ENCODE data around the gene ATP10A. TPM values are rescaled to one million over a fixed set of nuclear protein-coding genes. Genes with fewer than 3 reads are reported as not detected.

Gene ATP10A
- polyA plus RNA-seq, 1 donor (not counting 4 experiments of a cell fraction or from before 2014, with no cell fraction given), result not detected

DNA sequence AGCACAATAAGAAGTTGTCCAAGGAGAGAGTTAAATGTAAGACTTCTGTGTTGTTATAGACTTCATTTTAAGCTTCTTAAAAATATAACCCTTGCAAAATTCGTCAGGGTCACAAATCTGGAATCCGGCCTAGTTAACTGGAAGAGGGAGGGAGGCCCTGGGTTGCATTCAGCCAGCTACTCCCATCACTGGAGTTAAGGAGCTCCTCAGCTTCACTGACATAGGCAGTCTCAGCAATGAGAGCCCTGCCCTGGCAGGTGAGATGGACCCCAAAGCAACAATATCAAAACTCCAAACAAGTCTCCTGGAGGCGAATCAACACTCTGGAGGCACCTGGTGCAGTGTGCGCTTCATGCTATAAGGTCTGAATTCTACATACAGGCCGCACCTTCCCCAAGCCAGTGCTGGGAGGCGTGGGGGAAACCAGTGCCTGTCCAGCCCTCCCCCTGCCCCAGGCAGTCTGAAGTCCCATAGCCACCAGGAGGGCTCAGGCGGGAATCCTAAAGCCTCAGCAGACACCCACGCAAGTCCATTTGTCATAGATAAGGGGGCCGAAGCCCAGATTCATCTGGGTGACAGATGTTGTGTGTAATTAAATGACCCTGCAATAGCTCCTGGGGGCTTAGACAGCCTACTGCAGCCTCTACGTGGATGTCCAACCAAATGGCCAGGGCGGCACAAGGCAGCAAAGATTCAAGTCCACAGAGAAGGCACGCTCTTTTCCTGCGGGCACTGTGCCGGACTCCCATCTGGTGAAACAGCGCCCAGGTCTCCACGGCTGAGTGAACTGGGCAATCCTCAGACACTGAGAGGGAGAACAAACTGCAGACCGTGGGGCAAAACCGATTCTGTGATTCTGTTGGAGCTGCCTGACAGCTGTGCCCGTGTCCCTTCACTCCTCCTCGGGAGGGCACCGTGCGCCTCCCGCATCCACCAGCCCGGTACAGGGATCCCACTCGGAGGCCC lies 64.9 kb downstream of the ATP10A start:
- peaks cover 20% of the 10 kb centered on the region for H3K9me3 ChIP-seq (ENCODE audit: control insufficient read depth, low read depth, low read length)
- H3K9ac ChIP-seq (ENCODE audit: control insufficient read depth, extremely low read depth, insufficient read depth, low read length), result no peak overlapping the region
- H3K4me3 ChIP-seq (ENCODE audit: control insufficient read depth in 2 of 3, extremely low read depth in 1 of 3, insufficient read depth in 2 of 3, low read depth in 1 of 3, low read length in 3 of 3), result no peak overlapping the region
- no peak overlapping the region for H3K27ac ChIP-seq (ENCODE audit: control insufficient read depth, insufficient read depth, low read length)
- no peaks in the 10 kb centered on the region for H4K20me1 ChIP-seq (ENCODE audit: control insufficient read depth, extremely low read depth, insufficient read depth, low read length)
- H3K4me2 ChIP-seq (ENCODE audit: control insufficient read depth, extremely low read depth, insufficient read depth, low read depth, low read length), result no peak overlapping the region
- FAIRE-seq (no peak), DNase-seq (ENCODE audit: low read depth, low spot score) (no peak)
- no peak for TF ChIP-seq EZH2 (IDR thresholded peaks at IDR 0.05; ENCODE audit: low read length)
- TF ChIP-seq, protein P1, sequence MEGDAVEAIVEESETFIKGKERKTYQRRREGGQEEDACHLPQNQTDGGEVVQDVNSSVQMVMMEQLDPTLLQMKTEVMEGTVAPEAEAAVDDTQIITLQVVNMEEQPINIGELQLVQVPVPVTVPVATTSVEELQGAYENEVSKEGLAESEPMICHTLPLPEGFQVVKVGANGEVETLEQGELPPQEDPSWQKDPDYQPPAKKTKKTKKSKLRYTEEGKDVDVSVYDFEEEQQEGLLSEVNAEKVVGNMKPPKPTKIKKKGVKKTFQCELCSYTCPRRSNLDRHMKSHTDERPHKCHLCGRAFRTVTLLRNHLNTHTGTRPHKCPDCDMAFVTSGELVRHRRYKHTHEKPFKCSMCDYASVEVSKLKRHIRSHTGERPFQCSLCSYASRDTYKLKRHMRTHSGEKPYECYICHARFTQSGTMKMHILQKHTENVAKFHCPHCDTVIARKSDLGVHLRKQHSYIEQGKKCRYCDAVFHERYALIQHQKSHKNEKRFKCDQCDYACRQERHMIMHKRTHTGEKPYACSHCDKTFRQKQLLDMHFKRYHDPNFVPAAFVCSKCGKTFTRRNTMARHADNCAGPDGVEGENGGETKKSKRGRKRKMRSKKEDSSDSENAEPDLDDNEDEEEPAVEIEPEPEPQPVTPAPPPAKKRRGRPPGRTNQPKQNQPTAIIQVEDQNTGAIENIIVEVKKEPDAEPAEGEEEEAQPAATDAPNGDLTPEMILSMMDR (optimal IDR thresholded peaks at IDR 0.05 in 1 of 3, IDR thresholded peaks at IDR 0.05 in 1 of 3, conservative IDR thresholded peaks at IDR 0.05 in 1 of 3; ENCODE audit: extremely low read depth in 1 of 3, insufficient read depth in 2 of 3, low read length in 3 of 3), result no peak
- no peak overlapping the region for H2AFZ ChIP-seq (ENCODE audit: control insufficient read depth, low read length)
- no peaks in the 10 kb centered on the region for H3K9me1 ChIP-seq (ENCODE audit: control insufficient read depth, extremely low read depth, insufficient read depth, low read length)
- no peaks in the 10 kb centered on the region for H3K4me1 ChIP-seq (ENCODE audit: control insufficient read depth, extremely low read depth, insufficient read depth, low read length)
- dilution Hi-C loops (cut with MboI; ENCODE audit: extremely low pct_ligation_motif_present, low sequenced_read_pairs), result no loop called here
- H3K27me3 ChIP-seq (ENCODE audit: control insufficient read depth, extremely low read depth, insufficient read depth, low read length), result no peaks in the 10 kb centered on the region
- H3K79me2 ChIP-seq (ENCODE audit: control insufficient read depth, insufficient read depth, low read length), result no peaks in the 10 kb centered on the region
- no peaks in the 10 kb centered on the region for H3K36me3 ChIP-seq (ENCODE audit: control insufficient read depth in 2 of 2, extremely low read depth in 1 of 2, insufficient read depth in 2 of 2, low read length in 2 of 2)

DNA sequence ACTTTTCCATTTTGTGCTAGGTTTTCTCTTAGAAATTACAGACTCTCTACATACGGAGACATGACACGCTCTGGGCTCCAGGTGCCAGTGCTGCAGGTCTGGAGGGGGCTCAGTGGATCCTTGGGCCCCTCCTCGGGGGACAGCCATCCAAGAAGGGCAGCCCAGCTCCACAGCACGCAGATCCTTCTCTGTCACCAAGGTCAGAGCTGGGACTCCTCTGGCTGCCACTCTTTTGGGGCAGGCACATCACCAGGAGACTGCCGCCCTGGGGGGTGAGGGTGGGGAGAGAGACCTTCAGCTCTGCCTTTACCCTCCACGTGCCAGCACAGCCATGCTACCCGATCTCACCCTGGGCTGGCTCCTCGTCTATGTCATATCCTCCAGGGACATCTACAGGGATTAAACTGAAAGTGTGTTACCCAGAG lies 65.6 kb downstream of the ATP10A start:
- Histone ChIP-seq H3K9ac (ENCODE audit: control insufficient read depth, extremely low read depth, insufficient read depth, low read length) (no peak overlapping the region), H3K4me2 (ENCODE audit: control insufficient read depth, extremely low read depth, insufficient read depth, low read depth, low read length) (no peak overlapping the region), H3K27ac (ENCODE audit: control insufficient read depth, insufficient read depth, low read length) (no peak overlapping the region), H4K20me1 (ENCODE audit: control insufficient read depth, extremely low read depth, insufficient read depth, low read length) (no peaks in the 10 kb centered on the region), H3K9me3 (ENCODE audit: control insufficient read depth, low read depth, low read length) (peaks cover 19% of the 10 kb centered on the region), H3K36me3 (ENCODE audit: control insufficient read depth in 2 of 2, extremely low read depth in 1 of 2, insufficient read depth in 2 of 2, low read length in 2 of 2) (no peaks in the 10 kb centered on the region), H3K79me2 (ENCODE audit: control insufficient read depth, insufficient read depth, low read length) (no peaks in the 10 kb centered on the region), H3K4me1 (ENCODE audit: control insufficient read depth, extremely low read depth, insufficient read depth, low read length) (no peaks in the 10 kb centered on the region), H3K4me3 (ENCODE audit: control insufficient read depth in 2 of 3, extremely low read depth in 1 of 3, insufficient read depth in 2 of 3, low read depth in 1 of 3, low read length in 3 of 3) (no peak overlapping the region), H3K9me1 (ENCODE audit: control insufficient read depth, extremely low read depth, insufficient read depth, low read length) (no peaks in the 10 kb centered on the region), H3K27me3 (ENCODE audit: control insufficient read depth, extremely low read depth, insufficient read depth, low read length) (no peaks in the 10 kb centered on the region), H2AFZ (ENCODE audit: control insufficient read depth, low read length) (no peak overlapping the region)
- no peak for DNase-seq (ENCODE audit: low read depth, low spot score)
- dilution Hi-C loops (cut with MboI; ENCODE audit: extremely low pct_ligation_motif_present, low sequenced_read_pairs), result no loop called here
- TF ChIP-seq, protein P1 (optimal IDR thresholded peaks at IDR 0.05 in 1 of 3, IDR thresholded peaks at IDR 0.05 in 1 of 3, conservative IDR thresholded peaks at IDR 0.05 in 1 of 3; ENCODE audit: extremely low read depth in 1 of 3, insufficient read depth in 2 of 3, low read length in 3 of 3), result no peak
- TF ChIP-seq EZH2 (IDR thresholded peaks at IDR 0.05; ENCODE audit: low read length), result no peak
- FAIRE-seq, result no peak
